GM10266 (cell line): Measurements from ENCODE around the gene SMIM36.
"Not testable (repeated sequence)": the region's sequence is repeated elsewhere in the genome, so short reads cannot be mapped to it uniquely, and the experiment has no call there.

Experiments
- DNase-seq: peaks from one replicate; pipeline ENCODE4 v3.0.0; 2012; ENCODE audit errors: extremely low spot score
- CTCF ChIP-seq: IDR thresholded peaks from 2 replicates; pipeline ENCODE4 v1.5.1; 2012; ENCODE audit warnings: mild to moderate bottlenecking, low read depth; ENCODE audit not compliant: control insufficient read depth, insufficient read depth; ENCODE audit errors: missing control alignments

Gene SMIM36

GRCh38 chr17:55432358-55433028, 78.8 kb downstream of the SMIM36 start:
- no peak for TF ChIP-seq CTCF
- DNase-seq, result no peak

- not testable (repeated sequence) for DNase-seq
These were observed 79.3 kb downstream of the SMIM36 start for GRCh38 chr17:55431914-55432313.

- no peak for TF ChIP-seq CTCF
These were observed 80.5 kb downstream of the SMIM36 start for GRCh38 chr17:55430541-55431288.

DNA sequence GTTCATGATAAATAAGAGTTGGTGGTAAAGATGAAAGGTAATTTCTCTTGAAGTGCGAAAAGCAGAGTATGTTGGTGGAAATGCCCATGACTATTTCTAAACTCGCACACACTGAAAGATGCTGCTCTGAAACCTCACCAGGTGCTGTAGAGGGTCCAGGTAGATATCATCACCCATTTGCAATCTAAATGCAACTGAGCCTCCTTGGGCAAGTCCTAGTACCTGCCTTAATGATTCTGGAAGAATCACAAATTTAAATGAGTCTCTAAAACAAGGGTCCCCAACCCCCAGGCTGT, 83.7 kb downstream of the SMIM36 start:
- DNase-seq, result no peak
- TF ChIP-seq CTCF, result no peak

More at GRCh38 chr17:55430541-55431288, 80.5 kb downstream of the SMIM36 start:
- DNase-seq, result no peak

DNA sequence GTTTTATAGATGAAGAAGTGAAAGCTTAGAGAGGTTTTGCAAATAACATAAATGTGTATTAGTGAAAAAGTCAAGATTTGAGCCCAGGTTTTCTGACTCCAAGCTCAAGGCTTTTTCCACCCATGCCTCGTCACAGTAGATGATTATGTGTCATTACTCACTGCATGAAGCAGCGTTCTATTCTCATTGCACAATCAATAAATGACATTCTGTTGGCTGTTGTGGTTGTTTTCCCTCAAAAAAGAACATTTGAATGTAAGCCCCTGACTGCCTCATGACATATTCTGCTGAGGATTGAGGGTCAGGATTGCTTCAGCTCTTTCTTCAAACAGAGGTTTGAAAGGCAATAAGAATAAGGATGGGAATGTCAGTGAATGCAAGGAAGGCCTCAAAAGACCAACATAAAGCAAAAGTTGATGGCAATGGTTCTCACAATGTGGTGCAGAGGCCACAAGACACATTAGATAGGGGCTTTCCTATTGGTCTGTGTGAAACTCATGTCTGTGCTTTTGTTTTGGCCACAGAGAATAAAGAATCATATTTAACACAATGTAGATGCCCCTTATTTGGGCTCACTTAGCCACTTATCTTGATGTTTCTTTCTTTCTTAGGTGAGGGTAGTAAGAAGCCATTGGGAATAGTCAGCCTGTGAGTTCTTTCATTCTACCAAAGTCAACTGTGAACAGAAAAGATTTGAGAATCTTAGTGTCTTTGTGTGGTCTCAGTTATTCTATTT, 84.2 kb downstream of the SMIM36 start:
- DNase-seq, result peak; percentile 58
- no peak for TF ChIP-seq CTCF

- DNase-seq, result no peak
These were observed 86.2 kb downstream of the SMIM36 start for GRCh38 chr17:55424893-55425540.

More at GRCh38 chr17:55424893-55425540, 86.2 kb downstream of the SMIM36 start:
- no peak for TF ChIP-seq CTCF
